GM12875 (cell line): ENCODE measurements around the gene MYBPC2.
"Not testable (repeated sequence)": the region's sequence is repeated elsewhere in the genome, so short reads cannot be mapped to it uniquely, and the experiment has no call there.

Experiments
- H3K4me3 ChIP-seq: one replicate; pipeline ENCODE4 v1.5.1; 2011; ENCODE audit warnings: low read depth, low read length, control low read depth
- CTCF ChIP-seq: IDR thresholded peaks from 2 replicates; pipeline ENCODE4 v1.5.1; 2011; ENCODE audit warnings: low read depth, mild to moderate bottlenecking, control low read depth, inconsistent platforms, low read length, moderate library complexity, borderline replicate concordance; ENCODE audit not compliant: insufficient read depth

The MYBPC2 gene

GRCh38 chr19:50433201-50434180 lies 799 bp downstream of the MYBPC2 start:
- no peak for TF ChIP-seq CTCF
- peak overlapping the region; percentile 57 for H3K4me3 ChIP-seq

GRCh38 chr19:50434525-50434924 lies 1.8 kb downstream of the MYBPC2 start:
- H3K4me3 ChIP-seq, result peak overlapping the region; percentile 57
- TF ChIP-seq CTCF, result no peak

GRCh38 chr19:50435221-50435620 lies 2.5 kb downstream of the MYBPC2 start:
- no peak for TF ChIP-seq CTCF
- no peak overlapping the region for H3K4me3 ChIP-seq

GRCh38 chr19:50435627-50436026 lies 2.9 kb downstream of the MYBPC2 start:
- no peak overlapping the region for H3K4me3 ChIP-seq
- no peak for TF ChIP-seq CTCF

GRCh38 chr19:50437862-50438449 lies 5.3 kb downstream of the MYBPC2 start:
- no peak overlapping the region for H3K4me3 ChIP-seq
- no peak for TF ChIP-seq CTCF

GRCh38 chr19:50439130-50439529 lies 6.4 kb downstream of the MYBPC2 start:
- H3K4me3 ChIP-seq, result not testable (repeated sequence)

GRCh38 chr19:50444059-50444458 lies 11.4 kb downstream of the MYBPC2 start:
- no peak overlapping the region for H3K4me3 ChIP-seq
- TF ChIP-seq CTCF, result no peak
